Esophagus muscularis mucosa (tissue), 4 donors: ENCODE results near the gene CC2D2A. TPM values are rescaled to one million over a fixed set of nuclear protein-coding genes. Genes with fewer than 3 reads are reported as not detected.

Source experiments
- DNase-seq: peaks from one replicate; pipeline ENCODE4 v3.0.0-alpha.2; 2017; ENCODE audit errors: extremely low spot score
- H3K27ac ChIP-seq, 4 donors: fragments of 200-600 bp; sonication (generic); replicated peaks in 1 of 4; 1 replicate in 3 of 4; 2 replicates in 1 of 4; pipeline ENCODE4 v1.5.1; 2016 to 2019; ENCODE audit warnings: mild to moderate bottlenecking in 1 of 4
- H3K27me3 ChIP-seq, 4 donors: fragments of 200-600 bp; sonication (generic); one replicate each; pipeline versions ENCODE4 v1.5.1 to v1.6.0; 2016 to 2019
- H3K36me3 ChIP-seq, 4 donors: fragments of 200-600 bp; sonication (generic); one replicate each; pipeline ENCODE4 v1.5.1; 2016 to 2019
- H3K4me1 ChIP-seq, 4 donors: fragments of 200-600 bp; sonication (generic); one replicate each; pipeline ENCODE4 v1.5.1; 2016 to 2019
- H3K4me3 ChIP-seq, 4 donors: fragments of 200-600 bp; sonication (generic); 1 replicate in 2 of 4; 2 replicates in 2 of 4; pipeline ENCODE4 v1.5.1; 2016 to 2019; ENCODE audit warnings: mild to moderate bottlenecking in 4 of 4, moderate library complexity in 1 of 4
- H3K9me3 ChIP-seq, 4 donors: fragments of 200-600 bp; sonication (generic); 1 replicate in 3 of 4; 2 replicates in 1 of 4; pipeline ENCODE4 v1.5.1; 2016 to 2019
- CTCF ChIP-seq, 3 experiments: fragments of 200-600 bp in 2 of 3; fragments of 450-650 bp in 1 of 3; sonication (generic) in 2 of 3; IDR thresholded peaks; one replicate each; pipeline ENCODE4 v1.5.1; 2017 to 2019; ENCODE audit warnings: antibody characterized with exemption in 3 of 3, mild to moderate bottlenecking in 2 of 3, moderate library complexity in 1 of 3
- EP300 ChIP-seq: sonication (generic); formaldehyde crosslinking; IDR thresholded peaks from one replicate; pipeline ENCODE4 v1.6.1; 2017; ENCODE audit warnings: antibody characterized with exemption
- POLR2A ChIP-seq: fragments of 450-650 bp; IDR thresholded peaks from one replicate; pipeline ENCODE4 v1.6.1; 2017; ENCODE audit warnings: antibody characterized with exemption, moderate library complexity, mild to moderate bottlenecking, low read depth
- POLR2AphosphoS5 ChIP-seq, 2 donors: sonication (generic); formaldehyde crosslinking; IDR thresholded peaks; one replicate each; pipeline ENCODE4 v1.6.1; 2017; ENCODE audit warnings: antibody characterized with exemption in 2 of 2
- WGBS: methylation state at CpG from one replicate; pipeline ENCODE4 v1.1.5; 2018; 5-methylcytosine and 5-hydroxymethylcytosine counted together
- intact Hi-C: fragments of 100-400 bp; cut with DNase I; formaldehyde crosslinking; loops from one replicate; pipeline ENCODE4 v1.15.1; 2023
- total RNA-seq, 4 donors: library from RNA; depleted of rRNA; stranded (reverse); fragments of >200 nt; gene quantifications; one replicate each; pipeline versions ENCODE4 v1.1.0 to v1.2.1, GENCODE V29; 2016

CC2D2A gene
- total RNA-seq, 4 donors from 2014 or later, result 23.0 to 59.7 (median 45.0) TPM

GRCh38 chr4:15427701-15428100, 42.0 kb upstream of the CC2D2A start, which contains the start of gene C1QTNF7:
Gene C1QTNF7 (plus strand): TSS chr4:15428033. CDS start chr4:15435744, 7,711 bp downstream.
- intact Hi-C loops, result no loop called here
- H3K9me3 ChIP-seq, result no peaks in the 10 kb centered on the region
- peak within 1 kb of the TSS; percentile 57 to 75 (median 66) for H3K27ac ChIP-seq
- peaks cover 0 to 39% (median 31%) of the 10 kb centered on the region in 4 donors for H3K4me1 ChIP-seq
- no peak for DNase-seq
- H3K4me3 ChIP-seq, result peak within 1 kb of the TSS; percentile 11 to 46 (median 23)
- WGBS, result 16% methylated on average over 3 of the region's 3 CpGs
- H3K27me3 ChIP-seq, result no peaks in the 10 kb centered on the region
- no peaks in the 10 kb centered on the region for H3K36me3 ChIP-seq
- TF ChIP-seq POLR2A, result no peak
- peak in 1 of 2 donors; percentile 44 for TF ChIP-seq POLR2AphosphoS5 (IDR thresholded peaks at IDR 0.05)

DNA sequence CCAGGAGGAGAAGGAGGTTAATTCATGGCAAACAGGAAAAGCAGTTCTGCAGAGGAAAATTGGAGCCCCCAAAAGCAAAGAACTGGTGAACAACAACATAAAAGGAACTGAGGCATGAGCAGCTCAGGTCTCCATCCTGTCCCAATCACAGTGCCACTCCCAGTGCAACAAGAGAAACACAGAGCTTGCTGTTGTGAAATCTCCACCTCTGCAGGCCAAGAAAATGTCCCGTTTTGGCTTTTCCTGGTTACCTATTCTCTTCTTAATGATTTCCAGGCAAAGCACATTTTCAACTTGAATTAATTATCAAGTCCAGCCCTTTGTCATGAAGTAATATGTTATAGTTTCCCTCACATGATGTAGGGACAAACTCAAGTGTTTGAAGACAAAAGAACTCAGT, 41.1 kb upstream of the CC2D2A start:
- DNase-seq, result peak; percentile 85
- peaks cover 0 to 40% (median 31%) of the 10 kb centered on the region in 4 donors for H3K4me1 ChIP-seq
- H3K4me3 ChIP-seq, result peak overlapping the region in 3 of 4 donors; percentile 11 to 46 (median 32)

DNA sequence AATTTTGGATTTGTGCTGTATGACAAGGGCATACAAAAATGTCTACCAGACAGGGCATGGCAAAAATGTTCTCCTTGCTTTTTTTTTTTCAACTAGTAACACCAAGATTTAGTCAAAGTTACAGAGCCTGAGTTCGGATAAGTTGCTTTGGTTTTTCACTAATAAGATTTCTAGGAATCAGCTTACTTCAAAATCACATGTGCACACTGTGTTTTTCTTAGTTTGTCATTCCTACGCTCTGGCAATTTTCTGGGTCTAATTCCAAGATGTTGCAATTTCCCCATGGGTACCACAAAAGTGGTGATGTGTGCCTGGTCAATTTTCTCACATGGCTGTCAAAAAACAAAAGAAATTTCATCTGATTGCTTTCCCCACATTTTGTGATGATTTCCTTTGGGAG, 35.6 kb upstream of the CC2D2A start:
- peak; percentile 24 for DNase-seq

More for the DNA sequence above, 41.1 kb upstream of the CC2D2A start:
- Histone ChIP-seq H3K27me3 (no peaks in the 10 kb centered on the region), H3K36me3 (no peaks in the 10 kb centered on the region), H3K27ac (peak overlapping the region; percentile 57 to 75 (median 66)), H3K9me3 (no peaks in the 10 kb centered on the region)
- WGBS, result 82% methylated on average over 1 of the region's 1 CpG
- TF ChIP-seq POLR2AphosphoS5 (IDR thresholded peaks at IDR 0.05) (peak; percentile 54 to 59), POLR2A (no peak), EP300 (no peak), CTCF (IDR thresholded peaks at IDR 0.05) (no peak)
- intact Hi-C loops, result no loop called here

GRCh38 chr4:15434676-15435075, 35.0 kb upstream of the CC2D2A start:
- Histone ChIP-seq H3K27me3 (no peaks in the 10 kb centered on the region), H3K36me3 (no peaks in the 10 kb centered on the region), H3K4me1 (peaks cover 0 to 26% (median 19%) of the 10 kb centered on the region in 4 donors), H3K9me3 (no peaks in the 10 kb centered on the region), H3K27ac (no peak overlapping the region), H3K4me3 (no peak overlapping the region)
- WGBS, result 93% methylated on average over 2 of the region's 2 CpGs
- TF ChIP-seq POLR2A (no peak), POLR2AphosphoS5 (IDR thresholded peaks at IDR 0.05) (no peak), CTCF (IDR thresholded peaks at IDR 0.05) (no peak), EP300 (no peak)
- DNase-seq, result peak; percentile 39
- intact Hi-C loops, result no loop called here

More for the DNA sequence above, 35.6 kb upstream of the CC2D2A start:
- Histone ChIP-seq H3K36me3 (no peaks in the 10 kb centered on the region), H3K27me3 (no peaks in the 10 kb centered on the region), H3K4me3 (no peak overlapping the region), H3K27ac (no peak overlapping the region), H3K9me3 (no peaks in the 10 kb centered on the region), H3K4me1 (peaks cover 0 to 31% (median 21%) of the 10 kb centered on the region in 4 donors)
- intact Hi-C loops, result no loop called here
- WGBS, result 85% methylated on average over 2 of the region's 2 CpGs
- no peak for TF ChIP-seq EP300
- no peak for TF ChIP-seq POLR2AphosphoS5 (IDR thresholded peaks at IDR 0.05)
- no peak for TF ChIP-seq CTCF (IDR thresholded peaks at IDR 0.05)
- TF ChIP-seq POLR2A, result no peak

DNA sequence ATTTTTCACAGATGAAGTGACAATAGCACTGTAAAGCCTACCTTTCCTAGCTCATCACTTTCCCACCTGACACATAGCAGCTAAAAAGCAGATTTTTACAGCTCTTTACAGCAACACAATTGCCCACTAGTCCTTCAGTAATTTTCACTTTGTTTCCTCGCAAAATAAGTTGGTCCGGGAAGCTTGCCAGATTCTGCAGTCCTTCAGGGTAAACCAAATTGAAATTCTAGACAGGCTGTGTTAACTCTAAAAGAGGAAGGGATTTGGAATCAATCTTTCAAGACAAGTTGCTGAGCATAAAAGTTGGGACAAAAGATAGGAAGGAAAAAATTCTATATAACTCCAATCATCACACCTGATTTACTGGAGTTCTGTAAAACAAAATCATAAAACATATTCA, 33.2 kb upstream of the CC2D2A start:
- H3K27me3 ChIP-seq, result no peaks in the 10 kb centered on the region
- no peak overlapping the region for H3K27ac ChIP-seq
- peaks cover 0 to 26% (median 19%) of the 10 kb centered on the region in 4 donors for H3K4me1 ChIP-seq
- intact Hi-C loops, result no loop called here
- DNase-seq, result peak; percentile 74
- no peaks in the 10 kb centered on the region for H3K36me3 ChIP-seq
- no peaks in the 10 kb centered on the region for H3K9me3 ChIP-seq
- 9% methylated on average over 2 of the region's 2 CpGs for WGBS
- no peak overlapping the region for H3K4me3 ChIP-seq
- TF ChIP-seq CTCF (IDR thresholded peaks at IDR 0.05), result no peak
- TF ChIP-seq EP300, result no peak
- no peak for TF ChIP-seq POLR2AphosphoS5 (IDR thresholded peaks at IDR 0.05)
- TF ChIP-seq POLR2A, result no peak
